Naive B cell (primary cell): ENCODE measurements around the gene LUZP2. TPM values are rescaled to one million over a fixed set of nuclear protein-coding genes. Genes with fewer than 3 reads are reported as not detected.

Source experiments
- ATAC-seq, 2 donors: fragments of 150-1000 bp; cut with Tn5 transposase; 2 replicates each; pipeline ENCODE4 v1.10.0; 2021; ENCODE audit warnings: low read depth in 2 of 2, mild to moderate bottlenecking in 2 of 2, moderate library complexity in 2 of 2
- DNase-seq: peaks from one replicate; pipeline ENCODE4 v3.0.0; 2022
- H3K27ac Mint-ChIP-seq, 6 donors: one replicate each; pipeline ENCODE4 v1.8.0; 2020 to 2022; ENCODE audit warnings: mild to moderate bottlenecking in 6 of 6, mixed read lengths in 6 of 6, moderate library complexity in 5 of 6, inconsistent platforms in 2 of 6
- H3K27me3 Mint-ChIP-seq, 3 donors: one replicate each; pipeline ENCODE4 v1.8.0; 2021 to 2022; ENCODE audit warnings: mixed read lengths in 3 of 3, mild to moderate bottlenecking in 1 of 3
- H3K36me3 Mint-ChIP-seq, 2 donors: one replicate each; pipeline ENCODE4 v1.8.0; 2020 to 2022; ENCODE audit warnings: mixed read lengths in 2 of 2, inconsistent platforms in 1 of 2, mild to moderate bottlenecking in 1 of 2
- H3K4me1 Mint-ChIP-seq, 3 donors: one replicate each; pipeline ENCODE4 v1.8.0; 2020 to 2022; ENCODE audit warnings: mixed read lengths in 3 of 3, inconsistent platforms in 1 of 3, mild to moderate bottlenecking in 1 of 3, moderate library complexity in 1 of 3
- H3K4me3 Mint-ChIP-seq, 8 donors: one replicate each; pipeline ENCODE4 v1.8.0; 2020 to 2022; ENCODE audit warnings: mild to moderate bottlenecking in 8 of 8, mixed read lengths in 8 of 8, moderate library complexity in 8 of 8, inconsistent platforms in 2 of 8
- H3K9me3 Mint-ChIP-seq, 7 donors: one replicate each; pipeline ENCODE4 v1.8.0; 2020 to 2022; ENCODE audit warnings: mixed read lengths in 7 of 7, mild to moderate bottlenecking in 5 of 7, inconsistent platforms in 2 of 7, moderate library complexity in 1 of 7
- polyA plus RNA-seq, 6 donors: library from polyadenylated mRNA; unstranded; fragments of 300-500 nt; fragmentation: Illumina TruSeq; gene quantifications; one replicate each; pipeline ENCODE4 v1.2.3, GENCODE V29; 2021; ENCODE audit warnings: low read depth in 6 of 6

The LUZP2 gene
- polyA plus RNA-seq, 6 donors from 2014 or later: not detected

- no peaks in the 10 kb centered on the region for H3K36me3 Mint-ChIP-seq
- ATAC-seq (no peak), DNase-seq (no peak)
- H3K27ac Mint-ChIP-seq: no peak overlapping the region
- H3K27me3 Mint-ChIP-seq: no peaks in the 10 kb centered on the region
- no peak overlapping the region for H3K4me3 Mint-ChIP-seq
- H3K9me3 Mint-ChIP-seq: no peaks in the 10 kb centered on the region
- no peaks in the 10 kb centered on the region for H3K4me1 Mint-ChIP-seq
Measured at GRCh38 chr11:24844406-24844805, 347.6 kb downstream of the LUZP2 start.

GRCh38 chr11:24848857-24849256 lies 352.0 kb downstream of the LUZP2 start:
- peaks cover 0 to 4% (median 0%) of the 10 kb centered on the region in 7 donors for H3K9me3 Mint-ChIP-seq
- H3K4me1 Mint-ChIP-seq: no peaks in the 10 kb centered on the region
- ATAC-seq (no peak), DNase-seq (no peak)
- no peaks in the 10 kb centered on the region for H3K36me3 Mint-ChIP-seq
- H3K27me3 Mint-ChIP-seq: peaks cover 0 to 4% (median 0%) of the 10 kb centered on the region in 3 donors
- no peak overlapping the region for H3K27ac Mint-ChIP-seq
- H3K4me3 Mint-ChIP-seq: no peak overlapping the region

GRCh38 chr11:24855951-24856350 lies 359.1 kb downstream of the LUZP2 start:
- no peaks in the 10 kb centered on the region for H3K36me3 Mint-ChIP-seq
- H3K4me1 Mint-ChIP-seq: peaks cover 0 to 5% (median 0%) of the 10 kb centered on the region in 3 donors
- ATAC-seq (no peak), DNase-seq (no peak)
- no peak overlapping the region for H3K27ac Mint-ChIP-seq
- H3K27me3 Mint-ChIP-seq: peaks cover 0 to under 1% (median 0%) of the 10 kb centered on the region in 3 donors
- H3K4me3 Mint-ChIP-seq: no peak overlapping the region
- peaks cover 0 to 11% (median 6%) of the 10 kb centered on the region in 7 donors for H3K9me3 Mint-ChIP-seq

GRCh38 chr11:24859801-24860300 lies 363.0 kb downstream of the LUZP2 start:
- H3K36me3 Mint-ChIP-seq: no peaks in the 10 kb centered on the region
- peaks cover 0 to 5% (median 0%) of the 10 kb centered on the region in 3 donors for H3K4me1 Mint-ChIP-seq
- peak overlapping the region in 1 of 8 donors; percentile 30 for H3K4me3 Mint-ChIP-seq
- no peaks in the 10 kb centered on the region for H3K27me3 Mint-ChIP-seq
- ATAC-seq (peak in 1 of 2 donors; percentile 25), DNase-seq (no peak)
- peak overlapping the region in 2 of 6 donors; percentile 53 to 69 for H3K27ac Mint-ChIP-seq
- peaks cover 3 to 26% (median 16%) of the 10 kb centered on the region in 7 donors for H3K9me3 Mint-ChIP-seq

- H3K27me3 Mint-ChIP-seq: no peaks in the 10 kb centered on the region
- H3K36me3 Mint-ChIP-seq: no peaks in the 10 kb centered on the region
- H3K27ac Mint-ChIP-seq: no peak overlapping the region
- no peak for ATAC-seq
- DNase-seq: no peak
- peaks cover 0 to 5% (median 0%) of the 10 kb centered on the region in 3 donors for H3K4me1 Mint-ChIP-seq
- H3K4me3 Mint-ChIP-seq: no peak overlapping the region
- peaks cover 0 to 26% (median 16%) of the 10 kb centered on the region in 7 donors for H3K9me3 Mint-ChIP-seq
Measured at GRCh38 chr11:24861440-24861839, 364.6 kb downstream of the LUZP2 start.

DNA sequence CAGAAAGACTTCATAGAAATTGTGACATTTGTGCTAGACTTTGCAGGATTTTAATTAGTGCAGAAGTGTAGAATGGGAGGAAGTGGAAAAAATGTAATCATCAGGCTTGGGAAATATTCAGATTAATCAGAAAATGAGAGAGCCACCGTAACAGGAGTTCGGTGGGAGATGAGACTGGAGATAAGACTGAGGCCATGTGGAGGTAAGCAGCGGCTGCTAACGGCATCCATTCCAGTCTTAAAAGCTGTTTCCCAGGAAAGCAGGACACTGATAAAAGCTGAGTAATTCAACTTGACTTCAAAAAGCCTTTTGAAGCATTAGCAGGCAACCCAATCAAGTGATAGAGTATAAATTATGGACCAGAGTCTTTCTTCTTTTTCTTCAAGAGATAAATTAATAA lies 369.9 kb downstream of the LUZP2 start:
- no peak for ATAC-seq
- no peaks in the 10 kb centered on the region for H3K4me1 Mint-ChIP-seq
- H3K4me3 Mint-ChIP-seq: no peak overlapping the region
- no peaks in the 10 kb centered on the region for H3K36me3 Mint-ChIP-seq
- no peak overlapping the region for H3K27ac Mint-ChIP-seq
- no peak for DNase-seq
- peaks cover 0 to 12% (median 7%) of the 10 kb centered on the region in 7 donors for H3K9me3 Mint-ChIP-seq
- no peaks in the 10 kb centered on the region for H3K27me3 Mint-ChIP-seq

DNA sequence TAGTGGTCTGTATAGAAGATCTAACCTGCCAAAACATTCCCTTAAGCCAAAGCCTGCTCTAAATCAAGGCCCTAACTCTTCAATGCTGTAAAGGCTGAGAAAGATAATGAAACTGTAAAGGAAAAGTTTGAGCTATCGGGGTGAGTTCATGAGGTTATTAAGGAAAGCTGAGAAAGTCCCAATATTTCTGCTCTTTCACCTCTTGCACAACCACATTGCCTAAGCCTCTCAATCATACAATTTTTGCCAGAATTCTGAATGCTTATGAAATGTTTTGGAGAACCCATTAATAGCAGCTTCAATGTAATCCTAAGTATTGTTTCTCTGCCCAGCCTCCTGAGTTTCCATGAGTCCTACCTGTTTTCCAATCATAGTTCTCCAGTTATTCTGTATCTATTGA lies 373.2 kb downstream of the LUZP2 start:
- DNase-seq (no peak), ATAC-seq (no peak)
- Mint-ChIP-seq H3K27me3 (no peaks in the 10 kb centered on the region), H3K9me3 (no peaks in the 10 kb centered on the region), H3K27ac (no peak overlapping the region), H3K4me1 (no peaks in the 10 kb centered on the region), H3K4me3 (no peak overlapping the region), H3K36me3 (no peaks in the 10 kb centered on the region)

GRCh38 chr11:24872186-24872585 lies 375.3 kb downstream of the LUZP2 start:
- DNase-seq (no peak), ATAC-seq (no peak)
- H3K36me3 Mint-ChIP-seq: no peaks in the 10 kb centered on the region
- no peak overlapping the region for H3K27ac Mint-ChIP-seq
- no peaks in the 10 kb centered on the region for H3K4me1 Mint-ChIP-seq
- no peaks in the 10 kb centered on the region for H3K27me3 Mint-ChIP-seq
- no peak overlapping the region for H3K4me3 Mint-ChIP-seq
- H3K9me3 Mint-ChIP-seq: peaks cover 0 to 5% (median 0%) of the 10 kb centered on the region in 7 donors

DNA sequence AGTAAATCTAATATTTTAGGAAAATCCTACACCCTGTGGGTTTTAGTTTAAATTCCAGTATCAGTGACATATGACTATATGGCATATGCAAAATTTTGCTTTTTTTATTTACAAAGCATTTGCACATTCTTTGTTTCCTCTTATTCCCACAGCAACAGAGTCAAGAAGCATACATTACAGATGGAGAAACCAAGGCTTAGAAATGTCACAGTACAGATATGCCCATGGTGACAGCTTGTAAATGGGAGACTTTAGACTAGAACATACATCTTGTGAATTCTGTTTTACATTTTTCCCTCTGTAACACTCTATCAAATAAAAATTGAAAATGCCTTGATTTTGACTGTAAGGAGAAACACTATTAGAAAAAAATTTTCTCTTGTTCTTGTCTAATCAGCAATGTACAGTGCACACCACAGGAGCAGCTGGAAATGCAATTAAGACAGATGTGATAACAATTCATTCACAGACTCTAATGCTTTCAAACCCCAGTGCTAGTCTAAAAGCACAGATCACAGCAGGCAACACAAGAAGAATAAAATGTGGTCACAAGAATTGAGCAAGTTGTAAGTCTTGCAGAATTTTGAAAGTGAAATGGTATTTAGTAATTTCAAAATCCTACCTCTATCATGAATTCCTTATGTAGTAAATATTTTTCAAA lies 375.9 kb downstream of the LUZP2 start:
- ATAC-seq (no peak), DNase-seq (no peak)
- Mint-ChIP-seq H3K27ac (no peak overlapping the region), H3K4me1 (no peaks in the 10 kb centered on the region), H3K4me3 (no peak overlapping the region), H3K9me3 (peaks cover 0 to 5% (median 0%) of the 10 kb centered on the region in 7 donors), H3K36me3 (no peaks in the 10 kb centered on the region), H3K27me3 (peaks cover 0 to 2% (median 0%) of the 10 kb centered on the region in 3 donors)

GRCh38 chr11:24880962-24881361 lies 384.1 kb downstream of the LUZP2 start:
- Mint-ChIP-seq H3K36me3 (no peaks in the 10 kb centered on the region), H3K4me3 (no peak overlapping the region), H3K27me3 (peaks cover 0 to 3% (median 0%) of the 10 kb centered on the region in 3 donors), H3K9me3 (peaks cover 0 to 8% (median 5%) of the 10 kb centered on the region in 7 donors), H3K4me1 (no peaks in the 10 kb centered on the region), H3K27ac (no peak overlapping the region)
- no peak for ATAC-seq
- no peak for DNase-seq

GRCh38 chr11:24885580-24886173 lies 388.8 kb downstream of the LUZP2 start:
- no peak overlapping the region for H3K27ac Mint-ChIP-seq
- peaks cover 0 to 5% (median 0%) of the 10 kb centered on the region in 7 donors for H3K9me3 Mint-ChIP-seq
- no peak for DNase-seq
- H3K27me3 Mint-ChIP-seq: no peaks in the 10 kb centered on the region
- H3K4me3 Mint-ChIP-seq: no peak overlapping the region
- H3K36me3 Mint-ChIP-seq: no peaks in the 10 kb centered on the region
- ATAC-seq: no peak
- H3K4me1 Mint-ChIP-seq: no peaks in the 10 kb centered on the region

- Mint-ChIP-seq H3K4me3 (no peak overlapping the region), H3K27me3 (no peaks in the 10 kb centered on the region), H3K9me3 (peaks cover 0 to 5% (median 0%) of the 10 kb centered on the region in 7 donors), H3K36me3 (no peaks in the 10 kb centered on the region), H3K27ac (peak overlapping the region in 1 of 6 donors; percentile 1), H3K4me1 (no peaks in the 10 kb centered on the region)
- ATAC-seq (no peak), DNase-seq (no peak)
Measured at GRCh38 chr11:24886880-24887619, 390.2 kb downstream of the LUZP2 start.

- no peaks in the 10 kb centered on the region for H3K36me3 Mint-ChIP-seq
- peaks cover 0 to 2% (median 0%) of the 10 kb centered on the region in 7 donors for H3K9me3 Mint-ChIP-seq
- H3K27ac Mint-ChIP-seq: no peak overlapping the region
- no peaks in the 10 kb centered on the region for H3K27me3 Mint-ChIP-seq
- H3K4me3 Mint-ChIP-seq: no peak overlapping the region
- ATAC-seq (no peak), DNase-seq (no peak)
- no peaks in the 10 kb centered on the region for H3K4me1 Mint-ChIP-seq
Measured at GRCh38 chr11:24890426-24890825, 393.6 kb downstream of the LUZP2 start.
